Pancreas (tissue), 10 donors: Measurements from ENCODE around the gene OTUD3. TPM values are rescaled to one million over a fixed set of nuclear protein-coding genes. Genes with fewer than 3 reads are reported as not detected.
A peak's percentile ranks its signal among the peaks of the same experiment; 100 is the strongest.

Experiments used
- ATAC-seq, 4 donors: fragments of 200-7000 bp; cut with Tn5 transposase; one replicate each; pipeline versions ENCODE4 v1.8.0 to v1.9.1; 2020; ENCODE audit warnings: mild to moderate bottlenecking in 4 of 4, moderate library complexity in 4 of 4
- DNase-seq, 6 donors: peaks; one replicate each; pipeline ENCODE4 v3.0.0-alpha.2; 2020
- FAIRE-seq: peaks from 2 replicates; lab custom pipeline; 2012; peaks lifted over from hg19 to GRCh38; lab: Jason Lieb, UNC
- H3K27ac ChIP-seq, 4 donors: fragments of 200-600 bp; sonication (generic); 1 replicate in 3 of 4; 2 replicates in 1 of 4; pipeline versions ENCODE4 v1.5.0 to v1.8.0; 2020
- H3K27me3 ChIP-seq, 4 donors: fragments of 200-600 bp; one replicate each; pipeline ENCODE4 v1.8.0; 2021
- H3K36me3 ChIP-seq, 3 donors: fragments of 200-600 bp; sonication (generic) in 1 of 3; one replicate each; pipeline versions ENCODE4 v1.5.0 to v1.8.0; 2020 to 2021
- H3K4me1 ChIP-seq, 3 donors: fragments of 200-600 bp; one replicate each; pipeline ENCODE4 v1.8.0; 2021
- H3K4me3 ChIP-seq, 4 donors: fragments of 200-600 bp; sonication (generic) in 2 of 4; one replicate each; pipeline versions ENCODE4 v1.5.0 to v1.8.0; 2020 to 2021
- H3K9me3 ChIP-seq, 4 donors: fragments of 200-600 bp; one replicate each; pipeline ENCODE4 v1.8.0; 2021
- WGBS, 2 donors: extraction: QIAGEN DNeasy Blood & Tissue Kit; methylation state at CpG; one replicate each; pipeline ENCODE4 v1.1.7; 2013; 5-methylcytosine and 5-hydroxymethylcytosine counted together
- intact Hi-C, 3 donors: fragments of 100-400 bp; cut with DNase I; formaldehyde crosslinking; loops; one replicate each; pipeline versions ENCODE4 v1.11.1 to v1.14.2; 2022
- polyA plus RNA-seq, 2 donors: library from polyadenylated mRNA; stranded (reverse); fragments of 200-250 nt; gene quantifications; one replicate each; pipeline ENCODE4 v1.2.3, GENCODE V29; 2013
- total RNA-seq, 6 donors: library from RNA; stranded (reverse); fragmentation: NEBNext Ultra II Directional in 4 of 6; extraction: Animal tissue kit (Norgen Biotek cat#: 25700) in 4 of 6; gene quantifications; one replicate each; pipeline versions ENCODE4 v1.2.1 to v1.2.4, GENCODE V29; 2021 to 2023
- TF ChIP-seq, protein P1 (sequence below), 4 donors: fragments of 200-600 bp; sonication (generic) in 3 of 4; IDR thresholded peaks; one replicate each; pipeline versions ENCODE4 v1.5.0 to v1.8.0; 2021; ENCODE audit warnings: antibody characterized with exemption in 4 of 4
- donor health status: healthy with polysubstance abuse.
- donor health status: DM: no; HTN: no; CAD: no; lungs with moderate emphysema.
- donor health status: DM: no; HTN: no; CAD: no.
- donor health status: control.
- donor health status: control.
- donor health status: Bipolar disorder and iron deficiency.
- donor health status: DM: yes; HTN: yes; CAD: no.
- donor health status: DM: no; HTN: no; CAD: no.
- donor health status: DM: no; HTN: no; CAD: no.
- donor health status: DM: yes; HTN: yes; CAD: no.

OTUD3 gene
- total and polyA plus RNA-seq, 8 donors: 2.0 to 4.1 (median 3.2) TPM

DNA sequence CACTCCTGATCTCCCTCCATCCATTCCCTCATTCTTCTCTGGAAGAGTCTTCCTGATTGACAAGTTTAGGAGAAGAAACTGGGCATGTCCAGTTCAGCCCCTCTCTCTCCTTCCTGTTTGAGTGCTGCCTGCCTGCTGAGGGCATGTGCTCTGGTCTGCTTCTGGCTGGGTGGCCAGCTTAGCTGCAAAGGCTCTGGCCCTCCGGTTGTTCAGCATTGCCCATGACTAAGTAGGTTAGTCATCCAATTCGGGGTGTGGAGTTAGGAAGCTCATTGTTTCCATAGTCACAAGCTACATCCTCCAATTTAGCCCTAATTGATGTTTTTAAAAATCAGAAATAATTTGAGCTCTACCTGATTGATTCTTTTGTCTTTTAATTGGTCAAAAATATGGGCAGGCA, 66.8 kb downstream of the OTUD3 start:
- Histone ChIP-seq H3K27me3 (no peaks in the 10 kb centered on the region), H3K4me1 (no peaks in the 10 kb centered on the region), H3K4me3 (no peak overlapping the region), H3K9me3 (no peaks in the 10 kb centered on the region), H3K36me3 (no peaks in the 10 kb centered on the region), H3K27ac (no peak overlapping the region)
- intact Hi-C loops: no loop called here
- DNase-seq: no peak
- FAIRE-seq: no peak
- 51 to 71% methylated on average over 2 of the region's 2 CpGs for WGBS, 2 donors
- TF ChIP-seq, protein P1, sequence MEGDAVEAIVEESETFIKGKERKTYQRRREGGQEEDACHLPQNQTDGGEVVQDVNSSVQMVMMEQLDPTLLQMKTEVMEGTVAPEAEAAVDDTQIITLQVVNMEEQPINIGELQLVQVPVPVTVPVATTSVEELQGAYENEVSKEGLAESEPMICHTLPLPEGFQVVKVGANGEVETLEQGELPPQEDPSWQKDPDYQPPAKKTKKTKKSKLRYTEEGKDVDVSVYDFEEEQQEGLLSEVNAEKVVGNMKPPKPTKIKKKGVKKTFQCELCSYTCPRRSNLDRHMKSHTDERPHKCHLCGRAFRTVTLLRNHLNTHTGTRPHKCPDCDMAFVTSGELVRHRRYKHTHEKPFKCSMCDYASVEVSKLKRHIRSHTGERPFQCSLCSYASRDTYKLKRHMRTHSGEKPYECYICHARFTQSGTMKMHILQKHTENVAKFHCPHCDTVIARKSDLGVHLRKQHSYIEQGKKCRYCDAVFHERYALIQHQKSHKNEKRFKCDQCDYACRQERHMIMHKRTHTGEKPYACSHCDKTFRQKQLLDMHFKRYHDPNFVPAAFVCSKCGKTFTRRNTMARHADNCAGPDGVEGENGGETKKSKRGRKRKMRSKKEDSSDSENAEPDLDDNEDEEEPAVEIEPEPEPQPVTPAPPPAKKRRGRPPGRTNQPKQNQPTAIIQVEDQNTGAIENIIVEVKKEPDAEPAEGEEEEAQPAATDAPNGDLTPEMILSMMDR (IDR thresholded peaks at IDR 0.05): no peak
- no peak for ATAC-seq

DNA sequence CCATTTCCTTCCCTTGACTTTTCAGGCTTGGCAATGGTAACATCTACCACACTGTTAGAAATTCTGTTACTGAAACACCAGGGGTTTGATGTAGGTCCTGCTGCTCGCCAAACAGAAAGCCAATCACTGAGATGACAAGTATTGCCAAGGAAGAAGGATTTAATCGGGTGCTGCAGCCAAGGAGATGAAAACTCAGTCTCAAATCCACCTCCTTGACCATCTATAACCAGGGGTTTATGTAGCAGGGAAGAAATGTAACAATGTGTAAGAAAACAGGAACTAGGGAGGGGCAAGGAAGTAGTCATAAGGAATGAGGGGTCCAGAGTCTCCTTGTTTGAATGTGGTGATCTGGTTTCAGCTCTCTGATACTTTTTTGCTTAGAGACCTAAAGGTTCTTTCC, 71.9 kb downstream of the OTUD3 start:
- DNase-seq (no peak), ATAC-seq (no peak), FAIRE-seq (no peak)
- intact Hi-C loops: no loop called here
- 85 to 93% methylated on average over 2 of the region's 2 CpGs for WGBS, 2 donors
- Histone ChIP-seq H3K9me3 (no peaks in the 10 kb centered on the region), H3K4me1 (no peaks in the 10 kb centered on the region), H3K27me3 (no peaks in the 10 kb centered on the region), H3K27ac (no peak overlapping the region), H3K4me3 (no peak overlapping the region), H3K36me3 (no peaks in the 10 kb centered on the region)
- TF ChIP-seq, protein P1 (IDR thresholded peaks at IDR 0.05): no peak

DNA sequence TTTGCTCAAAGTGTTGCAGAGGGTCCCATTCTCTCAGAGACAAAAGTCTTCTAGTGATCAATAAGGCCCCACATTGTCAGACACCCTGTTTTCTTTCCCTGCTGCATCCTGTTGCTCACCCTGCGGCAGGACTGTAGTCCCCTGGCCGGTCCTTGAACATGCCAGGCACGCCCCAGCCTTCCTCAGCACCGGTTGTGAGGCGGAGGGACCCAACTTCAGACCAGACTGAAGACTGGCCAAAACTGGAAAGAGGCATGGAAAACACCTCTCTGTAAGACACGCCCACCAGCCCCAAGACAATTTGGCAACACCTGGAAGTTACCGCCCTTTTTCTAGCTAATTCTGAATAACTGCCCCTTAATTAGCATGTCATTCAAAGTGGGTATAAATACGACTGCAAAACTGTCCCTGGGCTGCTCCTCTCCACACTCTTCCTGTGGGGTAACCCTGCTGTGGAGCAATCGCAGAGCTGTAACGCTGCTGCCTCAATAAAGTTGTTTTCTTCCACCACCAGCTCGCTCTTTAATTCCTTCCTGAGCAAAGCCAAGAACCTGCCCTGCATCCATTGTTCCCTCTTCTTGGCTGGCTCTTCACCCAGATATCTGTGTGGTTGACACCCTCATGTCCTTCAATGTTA, 73.5 kb downstream of the OTUD3 start:
- no peak overlapping the region for H3K27ac ChIP-seq
- intact Hi-C loops: no loop called here
- ATAC-seq: no peak
- no peak for FAIRE-seq
- no peak overlapping the region for H3K4me3 ChIP-seq
- H3K4me1 ChIP-seq: no peaks in the 10 kb centered on the region
- no peak for DNase-seq
- no peaks in the 10 kb centered on the region for H3K27me3 ChIP-seq
- 80 to 81% methylated on average over 11 of the region's 11 CpGs for WGBS, 2 donors
- TF ChIP-seq, protein P1 (IDR thresholded peaks at IDR 0.05): no peak
- no peaks in the 10 kb centered on the region for H3K36me3 ChIP-seq
- no peaks in the 10 kb centered on the region for H3K9me3 ChIP-seq

DNA sequence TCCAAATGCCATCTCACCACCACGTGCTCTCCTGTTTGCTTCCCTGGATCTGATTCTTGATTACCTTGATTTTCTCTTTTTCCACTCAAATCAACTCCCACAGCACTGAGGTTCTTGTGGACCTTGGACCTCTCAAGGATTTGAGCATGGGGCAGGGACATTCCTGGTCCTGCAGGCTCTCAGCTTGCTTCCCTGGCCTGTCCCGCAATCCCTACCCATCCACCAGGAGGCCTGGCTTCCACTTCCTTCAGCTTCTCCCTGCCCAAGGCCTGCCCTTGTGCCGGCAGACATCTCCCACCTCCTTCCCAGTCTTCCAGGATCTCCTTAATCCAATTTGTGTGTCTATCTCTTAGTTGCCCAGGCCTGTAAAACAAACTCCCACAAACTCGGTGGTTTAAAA, 75.6 kb downstream of the OTUD3 start:
- DNase-seq (no peak), ATAC-seq (peak in 1 of 4 donors; percentile 43), FAIRE-seq (no peak)
- WGBS, 2 donors: 53 to 57% methylated on average over 4 of the region's 4 CpGs
- TF ChIP-seq, protein P1 (IDR thresholded peaks at IDR 0.05): no peak
- Histone ChIP-seq H3K36me3 (no peaks in the 10 kb centered on the region), H3K4me3 (no peak overlapping the region), H3K4me1 (no peaks in the 10 kb centered on the region), H3K9me3 (no peaks in the 10 kb centered on the region), H3K27me3 (no peaks in the 10 kb centered on the region), H3K27ac (no peak overlapping the region)
- intact Hi-C loops: no loop called here

DNA sequence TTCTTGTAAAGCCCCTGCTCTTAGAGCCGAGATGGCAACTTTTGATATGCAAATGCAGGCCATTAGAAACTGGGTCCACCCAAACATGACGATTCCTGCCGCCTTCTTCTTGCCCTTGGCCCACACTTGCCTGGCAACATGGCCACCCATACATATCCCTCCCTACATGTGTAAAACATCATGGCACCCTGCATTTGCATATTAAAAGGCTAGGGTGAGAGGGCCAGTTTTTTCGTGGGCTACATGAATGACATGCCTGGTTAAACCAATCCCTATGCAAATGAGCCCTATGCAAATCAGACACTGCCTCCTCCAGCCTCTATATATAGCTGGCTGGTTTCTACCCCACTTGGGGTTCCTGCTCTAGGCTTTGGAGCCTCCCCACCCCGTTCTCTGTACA, 78.4 kb downstream of the OTUD3 start:
- ATAC-seq: no peak
- FAIRE-seq: no peak
- DNase-seq: no peak
- no peak overlapping the region for H3K4me3 ChIP-seq
- 71 to 73% methylated on average over 5 of the region's 5 CpGs for WGBS, 2 donors
- no peak overlapping the region for H3K27ac ChIP-seq
- H3K36me3 ChIP-seq: no peaks in the 10 kb centered on the region
- TF ChIP-seq, protein P1 (IDR thresholded peaks at IDR 0.05): no peak
- H3K9me3 ChIP-seq: no peaks in the 10 kb centered on the region
- H3K4me1 ChIP-seq: no peaks in the 10 kb centered on the region
- no peaks in the 10 kb centered on the region for H3K27me3 ChIP-seq
- intact Hi-C loops: no loop called here
